Measurements from ENCODE around the gene ABL2. TPM values are rescaled to one million over a fixed set of nuclear protein-coding genes. Genes with fewer than 3 reads are reported as not detected.

Gene ABL2
- total RNA-seq, 1 donor from 2014 or later, result 9.0 TPM

DNA sequence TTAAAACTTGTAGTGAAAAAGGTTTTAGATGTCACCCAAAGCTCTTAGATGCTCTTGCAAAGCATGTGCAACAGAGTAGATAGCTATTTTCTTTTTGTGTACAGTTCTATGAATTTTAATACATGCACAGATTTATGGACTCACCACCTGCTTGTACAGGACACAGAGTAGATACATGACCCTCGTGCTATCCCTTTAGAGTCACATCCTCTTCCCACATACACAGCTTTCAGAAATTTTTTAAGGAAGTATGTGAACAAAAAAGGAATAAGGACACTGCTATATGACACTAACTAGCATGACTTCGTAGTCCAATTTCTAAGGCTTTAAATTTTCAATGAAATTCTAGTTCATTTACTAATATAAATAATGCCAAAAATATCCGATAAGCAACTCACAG lies 60.9 kb downstream of the ABL2 start:
- intact Hi-C loops (cut with micrococcal nuclease), result no loop called here
- Histone ChIP-seq H3K27ac (replicated peaks) (no peak overlapping the region), H3K4me3 (no peak overlapping the region), H3K27me3 (ENCODE audit: low read depth) (no peaks in the 10 kb centered on the region), H3K36me3 (no peaks in the 10 kb centered on the region), H3K4me1 (peaks cover 9% of the 10 kb centered on the region), H3K9me3 (replicated peaks) (no peaks in the 10 kb centered on the region)
- TF ChIP-seq, protein P1, sequence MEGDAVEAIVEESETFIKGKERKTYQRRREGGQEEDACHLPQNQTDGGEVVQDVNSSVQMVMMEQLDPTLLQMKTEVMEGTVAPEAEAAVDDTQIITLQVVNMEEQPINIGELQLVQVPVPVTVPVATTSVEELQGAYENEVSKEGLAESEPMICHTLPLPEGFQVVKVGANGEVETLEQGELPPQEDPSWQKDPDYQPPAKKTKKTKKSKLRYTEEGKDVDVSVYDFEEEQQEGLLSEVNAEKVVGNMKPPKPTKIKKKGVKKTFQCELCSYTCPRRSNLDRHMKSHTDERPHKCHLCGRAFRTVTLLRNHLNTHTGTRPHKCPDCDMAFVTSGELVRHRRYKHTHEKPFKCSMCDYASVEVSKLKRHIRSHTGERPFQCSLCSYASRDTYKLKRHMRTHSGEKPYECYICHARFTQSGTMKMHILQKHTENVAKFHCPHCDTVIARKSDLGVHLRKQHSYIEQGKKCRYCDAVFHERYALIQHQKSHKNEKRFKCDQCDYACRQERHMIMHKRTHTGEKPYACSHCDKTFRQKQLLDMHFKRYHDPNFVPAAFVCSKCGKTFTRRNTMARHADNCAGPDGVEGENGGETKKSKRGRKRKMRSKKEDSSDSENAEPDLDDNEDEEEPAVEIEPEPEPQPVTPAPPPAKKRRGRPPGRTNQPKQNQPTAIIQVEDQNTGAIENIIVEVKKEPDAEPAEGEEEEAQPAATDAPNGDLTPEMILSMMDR (IDR thresholded peaks at IDR 0.05; ENCODE audit: borderline replicate concordance), result no peak
- DNase-seq, result no peak

DNA sequence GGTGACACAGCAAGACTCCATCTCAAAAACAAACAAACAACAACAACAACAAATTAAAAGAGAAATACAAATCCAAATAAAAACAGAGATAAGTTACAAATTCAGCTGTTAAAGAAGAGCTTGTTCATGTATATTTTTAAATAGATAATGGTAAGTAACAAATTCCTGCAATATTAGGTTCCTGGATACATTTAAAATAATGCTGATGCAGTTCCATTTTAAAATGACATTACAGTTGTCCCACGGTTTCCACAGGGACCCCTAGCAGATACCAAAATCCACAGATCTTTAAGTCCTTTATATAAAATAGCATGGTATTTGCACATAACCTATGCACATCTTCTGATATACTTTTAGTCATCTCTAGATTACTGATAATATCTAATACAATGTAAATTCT lies 61.5 kb downstream of the ABL2 start:
- H3K36me3 ChIP-seq, result no peaks in the 10 kb centered on the region
- H3K4me1 ChIP-seq, result peaks cover 9% of the 10 kb centered on the region
- intact Hi-C loops (cut with micrococcal nuclease), result no loop called here
- H3K27me3 ChIP-seq (ENCODE audit: low read depth), result no peaks in the 10 kb centered on the region
- H3K4me3 ChIP-seq, result no peak overlapping the region
- TF ChIP-seq, protein P1 (IDR thresholded peaks at IDR 0.05; ENCODE audit: borderline replicate concordance), result no peak
- H3K9me3 ChIP-seq (replicated peaks), result no peaks in the 10 kb centered on the region
- no peak overlapping the region for H3K27ac ChIP-seq (replicated peaks)
- DNase-seq, result no peak

DNA sequence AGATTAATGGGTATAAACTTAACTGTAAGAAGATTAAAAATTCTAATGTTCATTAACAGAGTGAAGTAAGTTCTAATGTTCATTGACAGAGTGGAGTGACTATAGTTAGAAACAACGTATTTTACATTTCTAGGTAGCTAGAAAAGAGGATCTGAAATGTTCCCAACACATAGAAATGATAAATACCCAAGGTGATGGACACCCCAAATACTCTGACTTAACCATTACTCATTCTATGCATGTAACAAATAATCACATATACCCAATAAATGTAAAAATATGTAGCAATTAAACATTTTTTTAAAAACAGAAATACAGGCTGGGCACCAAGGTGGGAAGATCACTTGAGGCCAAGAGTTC lies 62.1 kb downstream of the ABL2 start:
- TF ChIP-seq, protein P1 (IDR thresholded peaks at IDR 0.05; ENCODE audit: borderline replicate concordance), result no peak
- Histone ChIP-seq H3K27ac (replicated peaks) (peak overlapping the region; percentile 37), H3K9me3 (replicated peaks) (no peaks in the 10 kb centered on the region), H3K27me3 (ENCODE audit: low read depth) (no peaks in the 10 kb centered on the region), H3K4me1 (peaks cover 9% of the 10 kb centered on the region), H3K36me3 (no peaks in the 10 kb centered on the region), H3K4me3 (no peak overlapping the region)
- no peak for DNase-seq
- intact Hi-C loops (cut with micrococcal nuclease), result no loop called here

GRCh38 chr1:179166663-179167417 lies 62.6 kb downstream of the ABL2 start:
- Histone ChIP-seq H3K4me1 (peaks cover 9% of the 10 kb centered on the region), H3K36me3 (no peaks in the 10 kb centered on the region), H3K27me3 (ENCODE audit: low read depth) (no peaks in the 10 kb centered on the region), H3K27ac (replicated peaks) (peak overlapping the region; percentile 37), H3K9me3 (replicated peaks) (no peaks in the 10 kb centered on the region), H3K4me3 (no peak overlapping the region)
- TF ChIP-seq, protein P1 (IDR thresholded peaks at IDR 0.05; ENCODE audit: borderline replicate concordance), result no peak
- no peak for DNase-seq
- intact Hi-C loops (cut with micrococcal nuclease), result no loop called here

DNA sequence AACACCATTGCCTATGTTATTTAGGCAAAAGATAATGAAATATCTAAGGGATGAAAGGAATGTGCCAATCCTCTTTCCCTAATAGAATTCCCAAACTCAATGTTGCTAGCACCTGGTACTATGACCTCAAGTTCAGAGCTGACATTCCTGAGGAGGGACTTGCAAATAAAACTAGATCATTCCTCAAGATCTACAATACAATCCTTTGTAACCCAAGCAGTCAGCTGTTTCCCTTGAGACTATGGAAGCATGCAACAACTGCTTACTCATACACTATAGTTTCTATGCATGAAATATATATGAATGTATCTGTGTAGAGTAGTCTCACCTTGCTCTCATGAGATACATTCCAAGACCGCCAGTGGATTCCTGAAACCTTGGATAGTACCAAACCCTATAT lies 65.0 kb downstream of the ABL2 start:
- Histone ChIP-seq H3K4me1 (no peaks in the 10 kb centered on the region), H3K27me3 (ENCODE audit: low read depth) (no peaks in the 10 kb centered on the region), H3K9me3 (replicated peaks) (no peaks in the 10 kb centered on the region), H3K36me3 (no peaks in the 10 kb centered on the region), H3K4me3 (no peak overlapping the region), H3K27ac (replicated peaks) (no peak overlapping the region)
- no peak for DNase-seq
- TF ChIP-seq, protein P1 (IDR thresholded peaks at IDR 0.05; ENCODE audit: borderline replicate concordance), result no peak
- intact Hi-C loops (cut with micrococcal nuclease), result no loop called here

Data from left ventricle myocardium inferior (tissue), 1 donor.